Retinal pigment epithelial cell (primary cell): Measurements from ENCODE around the gene DIO3.

Experiments used
- DNase-seq: peaks from one replicate; pipeline ENCODE4 v3.0.0-alpha.2; 2010; ENCODE audit warnings: low read depth
- H3K4me3 ChIP-seq: 2 replicates; pipeline ENCODE4 v1.5.1; 2011; ENCODE audit warnings: mild to moderate bottlenecking, low read length, control low read depth, moderate library complexity
- CTCF ChIP-seq: conservative IDR thresholded peaks from 2 replicates; pipeline ENCODE4 v1.5.1; 2011; ENCODE audit warnings: low read depth, low read length, control low read depth, inconsistent platforms

The DIO3 gene

GRCh38 chr14:101599234-101599885, 38.1 kb downstream of the DIO3 start:
- no peak for TF ChIP-seq CTCF
- H3K4me3 ChIP-seq = no peak overlapping the region
- DNase-seq = no peak

- no peak for TF ChIP-seq CTCF
- H3K4me3 ChIP-seq = no peak overlapping the region
- no peak for DNase-seq
Observed at GRCh38 chr14:101600336-101600890, 39.1 kb downstream of the DIO3 start.

- DNase-seq = no peak
- no peak overlapping the region for H3K4me3 ChIP-seq
- no peak for TF ChIP-seq CTCF
Observed at GRCh38 chr14:101600891-101601605, 39.8 kb downstream of the DIO3 start.

GRCh38 chr14:101601606-101602465, 40.5 kb downstream of the DIO3 start:
- no peak for DNase-seq
- no peak for TF ChIP-seq CTCF
- no peak overlapping the region for H3K4me3 ChIP-seq

- no peak overlapping the region for H3K4me3 ChIP-seq
- no peak for DNase-seq
- no peak for TF ChIP-seq CTCF
Observed at GRCh38 chr14:101602466-101602840, 41.2 kb downstream of the DIO3 start.

GRCh38 chr14:101603096-101603495, 41.8 kb downstream of the DIO3 start:
- no peak for DNase-seq
- no peak overlapping the region for H3K4me3 ChIP-seq
- TF ChIP-seq CTCF = no peak
